HepG2 (cell line): Measurements from ENCODE around the gene MMP24OS. TPM values are rescaled to one million over a fixed set of nuclear protein-coding genes. Genes with fewer than 3 reads are reported as not detected.

Experiments used
- ARID5B ChIP-seq: IDR thresholded peaks from 2 replicates; pipeline ENCODE4 v1.4.0; 2020; ENCODE audit warnings: mild to moderate bottlenecking, missing genetic modification reagents
- KIAA2018 ChIP-seq: sonication (generic); formaldehyde crosslinking; IDR thresholded peaks from 2 replicates; pipeline ENCODE4 v1.5.0; 2020; ENCODE audit warnings: mild to moderate bottlenecking, missing genetic modification reagents, borderline replicate concordance
- KLF16 ChIP-seq, 2 experiments: sonication (generic) in 1 of 2; formaldehyde crosslinking in 1 of 2; IDR thresholded peaks; 2 replicates each; pipeline versions ENCODE4 v1.6.1 to v1.8.0; 2016 to 2023; ENCODE audit warnings: missing genetic modification reagents in 2 of 2, missing compliant biosample characterization in 1 of 2
- SNAI1 ChIP-seq: sonication (generic); formaldehyde crosslinking; IDR thresholded peaks from 2 replicates; pipeline ENCODE4 v1.5.0; 2020; ENCODE audit warnings: mild to moderate bottlenecking, missing genetic modification reagents, borderline replicate concordance
- U2AF1 ChIP-seq: fragments of 200-400 bp; formaldehyde crosslinking; optimal IDR thresholded peaks from 2 replicates; pipeline ENCODE3; 2017; ENCODE audit warnings: mild to moderate bottlenecking, low read depth, low read length
- ZKSCAN1 ChIP-seq: fragments of 150-350 bp; IDR thresholded peaks from 2 replicates; pipeline ENCODE4 v1.6.1; 2014; ENCODE audit warnings: low read length
- ZNF10 ChIP-seq: sonication (generic); formaldehyde crosslinking; IDR thresholded peaks from 2 replicates; pipeline ENCODE4 v1.4.0; 2020; ENCODE audit warnings: mild to moderate bottlenecking, low read depth, missing genetic modification reagents, borderline replicate concordance
- ZNF34 ChIP-seq: sonication (generic); formaldehyde crosslinking; IDR thresholded peaks from 2 replicates; pipeline ENCODE4 v1.4.0; 2020; ENCODE audit warnings: mild to moderate bottlenecking, missing genetic modification reagents, borderline replicate concordance
- polyA plus RNA-seq, 8 experiments: library from polyadenylated mRNA; depleted of rRNA in 3 of 8; stranded (reverse) in 7 of 8; unstranded in 1 of 8; fragments of >200 nt; fragmentation: Illumina TruSeq in 4 of 8; extraction: Trizol in 4 of 8; gene quantifications; 2 replicates each; pipeline versions ENCODE4 v1.2.1 to v1.2.3, GENCODE V29; 2011 to 2016; ENCODE audit warnings: low read depth in 4 of 8, missing spikeins in 1 of 8, mixed read lengths in 1 of 8; ENCODE audit not compliant: insufficient read depth in 1 of 8
- total RNA-seq, 5 experiments: library from RNA; depleted of rRNA; stranded (reverse); fragments of >200 nt; fragmentation: Illumina TruSeq; extraction: Trizol; gene quantifications; 2 replicates each; pipeline ENCODE4 v1.2.3, GENCODE V29; 2016; ENCODE audit warnings: low read depth in 1 of 5
- TF ChIP-seq, protein P1 (sequence below): sonication (generic); formaldehyde crosslinking; IDR thresholded peaks from 2 replicates; pipeline ENCODE4 v1.9.0; 2021; ENCODE audit warnings: missing genetic modification reagents, borderline replicate concordance
- TF ChIP-seq, protein P2 (sequence below): sonication (generic); formaldehyde crosslinking; IDR thresholded peaks from 2 replicates; pipeline ENCODE4 v1.5.0; 2020; ENCODE audit warnings: missing genetic modification reagents

The MMP24OS gene
- total and polyA plus RNA-seq, 2 of the 13 experiments (the other 11 are each of a cell fraction or from before 2014, with no cell fraction given) = 6.0 to 8.5 TPM

GRCh38 chr20:35286077-35286898, 8.4 kb upstream of the MMP24OS start (continued):
- TF ChIP-seq, protein P1, sequence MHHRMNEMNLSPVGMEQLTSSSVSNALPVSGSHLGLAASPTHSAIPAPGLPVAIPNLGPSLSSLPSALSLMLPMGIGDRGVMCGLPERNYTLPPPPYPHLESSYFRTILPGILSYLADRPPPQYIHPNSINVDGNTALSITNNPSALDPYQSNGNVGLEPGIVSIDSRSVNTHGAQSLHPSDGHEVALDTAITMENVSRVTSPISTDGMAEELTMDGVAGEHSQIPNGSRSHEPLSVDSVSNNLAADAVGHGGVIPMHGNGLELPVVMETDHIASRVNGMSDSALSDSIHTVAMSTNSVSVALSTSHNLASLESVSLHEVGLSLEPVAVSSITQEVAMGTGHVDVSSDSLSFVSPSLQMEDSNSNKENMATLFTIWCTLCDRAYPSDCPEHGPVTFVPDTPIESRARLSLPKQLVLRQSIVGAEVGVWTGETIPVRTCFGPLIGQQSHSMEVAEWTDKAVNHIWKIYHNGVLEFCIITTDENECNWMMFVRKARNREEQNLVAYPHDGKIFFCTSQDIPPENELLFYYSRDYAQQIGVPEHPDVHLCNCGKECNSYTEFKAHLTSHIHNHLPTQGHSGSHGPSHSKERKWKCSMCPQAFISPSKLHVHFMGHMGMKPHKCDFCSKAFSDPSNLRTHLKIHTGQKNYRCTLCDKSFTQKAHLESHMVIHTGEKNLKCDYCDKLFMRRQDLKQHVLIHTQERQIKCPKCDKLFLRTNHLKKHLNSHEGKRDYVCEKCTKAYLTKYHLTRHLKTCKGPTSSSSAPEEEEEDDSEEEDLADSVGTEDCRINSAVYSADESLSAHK = no peak
- TF ChIP-seq, protein P2, sequence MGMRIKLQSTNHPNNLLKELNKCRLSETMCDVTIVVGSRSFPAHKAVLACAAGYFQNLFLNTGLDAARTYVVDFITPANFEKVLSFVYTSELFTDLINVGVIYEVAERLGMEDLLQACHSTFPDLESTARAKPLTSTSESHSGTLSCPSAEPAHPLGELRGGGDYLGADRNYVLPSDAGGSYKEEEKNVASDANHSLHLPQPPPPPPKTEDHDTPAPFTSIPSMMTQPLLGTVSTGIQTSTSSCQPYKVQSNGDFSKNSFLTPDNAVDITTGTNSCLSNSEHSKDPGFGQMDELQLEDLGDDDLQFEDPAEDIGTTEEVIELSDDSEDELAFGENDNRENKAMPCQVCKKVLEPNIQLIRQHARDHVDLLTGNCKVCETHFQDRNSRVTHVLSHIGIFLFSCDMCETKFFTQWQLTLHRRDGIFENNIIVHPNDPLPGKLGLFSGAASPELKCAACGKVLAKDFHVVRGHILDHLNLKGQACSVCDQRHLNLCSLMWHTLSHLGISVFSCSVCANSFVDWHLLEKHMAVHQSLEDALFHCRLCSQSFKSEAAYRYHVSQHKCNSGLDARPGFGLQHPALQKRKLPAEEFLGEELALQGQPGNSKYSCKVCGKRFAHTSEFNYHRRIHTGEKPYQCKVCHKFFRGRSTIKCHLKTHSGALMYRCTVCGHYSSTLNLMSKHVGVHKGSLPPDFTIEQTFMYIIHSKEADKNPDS (CRISPR knock-in tag) = 0 out of 2 replicates have a peak, but pooled peaks have one; percentile 42
- TF ChIP-seq SNAI1 (no peak), ARID5B (peak; percentile 67), KLF16 (CRISPR knock-in tag; IDR thresholded peaks at IDR 0.05) (peak in 1 of 2 experiments; percentile 2; a peak in 1 of 4 replicates), ZNF10 (CRISPR knock-in tag) (no peak), ZNF34 (CRISPR knock-in tag) (no peak), KIAA2018 (CRISPR knock-in tag) (no peak), ZKSCAN1 (no peak), U2AF1 (no peak)
